Omental fat pad (tissue), 4 donors: ENCODE results near the gene TRAF2. TPM values are rescaled to one million over a fixed set of nuclear protein-coding genes. Genes with fewer than 3 reads are reported as not detected.
"Not testable (repeated sequence)": the region's sequence is repeated elsewhere in the genome, so short reads cannot be mapped to it uniquely, and the experiment has no call there.

ENCODE experiments used
- ATAC-seq: fragments of 150-250 bp; one replicate; pipeline ENCODE4 v1.9.1; 2016; ENCODE audit warnings: mild to moderate bottlenecking, moderate library complexity; ENCODE audit not compliant: low FRiP score
- DNase-seq: peaks from one replicate; pipeline ENCODE4 v3.0.0-alpha.2; 2019; ENCODE audit warnings: low spot score
- total RNA-seq, 4 donors: library from RNA; depleted of rRNA; stranded (reverse); fragments of >200 nt; gene quantifications; one replicate each; pipeline ENCODE4 v1.1.0, GENCODE V29; 2016
- TF ChIP-seq, protein P1 (sequence below), 3 donors: fragments of 450-650 bp; IDR thresholded peaks; one replicate each; pipeline ENCODE4 v1.5.1; 2016 to 2017; ENCODE audit warnings: antibody characterized with exemption in 3 of 3, mild to moderate bottlenecking in 3 of 3, moderate library complexity in 2 of 3

TRAF2 gene
- total RNA-seq, 4 donors from 2014 or later: 3.2 to 9.1 (median 5.1) TPM

GRCh38 chr9:136861874-136862457, 24.4 kb upstream of the TRAF2 start:
- DNase-seq: no peak
- TF ChIP-seq, protein P1, sequence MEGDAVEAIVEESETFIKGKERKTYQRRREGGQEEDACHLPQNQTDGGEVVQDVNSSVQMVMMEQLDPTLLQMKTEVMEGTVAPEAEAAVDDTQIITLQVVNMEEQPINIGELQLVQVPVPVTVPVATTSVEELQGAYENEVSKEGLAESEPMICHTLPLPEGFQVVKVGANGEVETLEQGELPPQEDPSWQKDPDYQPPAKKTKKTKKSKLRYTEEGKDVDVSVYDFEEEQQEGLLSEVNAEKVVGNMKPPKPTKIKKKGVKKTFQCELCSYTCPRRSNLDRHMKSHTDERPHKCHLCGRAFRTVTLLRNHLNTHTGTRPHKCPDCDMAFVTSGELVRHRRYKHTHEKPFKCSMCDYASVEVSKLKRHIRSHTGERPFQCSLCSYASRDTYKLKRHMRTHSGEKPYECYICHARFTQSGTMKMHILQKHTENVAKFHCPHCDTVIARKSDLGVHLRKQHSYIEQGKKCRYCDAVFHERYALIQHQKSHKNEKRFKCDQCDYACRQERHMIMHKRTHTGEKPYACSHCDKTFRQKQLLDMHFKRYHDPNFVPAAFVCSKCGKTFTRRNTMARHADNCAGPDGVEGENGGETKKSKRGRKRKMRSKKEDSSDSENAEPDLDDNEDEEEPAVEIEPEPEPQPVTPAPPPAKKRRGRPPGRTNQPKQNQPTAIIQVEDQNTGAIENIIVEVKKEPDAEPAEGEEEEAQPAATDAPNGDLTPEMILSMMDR (IDR thresholded peaks at IDR 0.05): no peak
- no peak for ATAC-seq

GRCh38 chr9:136862849-136863622, 23.3 kb upstream of the TRAF2 start:
- DNase-seq (no peak), ATAC-seq (no peak)

DNA sequence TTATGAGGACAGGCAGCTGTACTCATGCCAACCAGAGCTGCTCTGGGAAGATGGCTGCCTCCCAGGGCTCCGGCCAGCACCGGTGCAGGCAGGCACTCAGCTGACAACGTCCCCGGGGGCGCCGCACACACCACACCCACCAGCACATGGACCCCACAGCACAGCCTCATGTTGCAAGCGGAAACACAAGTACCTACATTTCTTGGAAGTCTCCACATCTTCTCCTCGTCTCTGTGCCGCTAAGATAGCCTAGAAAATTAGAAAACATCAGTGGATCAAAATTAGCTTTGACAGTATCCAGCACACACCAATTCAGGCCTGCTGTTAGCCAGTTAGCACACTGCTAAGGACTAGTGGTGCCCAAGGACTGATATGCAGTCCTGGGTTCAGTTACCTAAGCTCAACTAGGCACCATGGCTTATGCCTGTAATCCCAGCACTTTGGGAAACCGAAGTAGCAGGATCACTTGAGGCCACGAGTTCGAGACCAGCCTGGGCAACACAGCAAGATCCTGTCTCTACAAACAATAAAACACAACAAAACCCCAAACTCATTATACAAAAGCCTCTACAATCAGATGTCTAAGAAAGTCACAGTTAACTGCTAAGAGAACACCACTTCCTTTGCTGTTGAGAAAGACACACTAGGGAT, 22.6 kb upstream of the TRAF2 start:
- ATAC-seq: no peak
- no peak for DNase-seq
- TF ChIP-seq, protein P1 (IDR thresholded peaks at IDR 0.05): no peak

More at GRCh38 chr9:136862849-136863622, 23.3 kb upstream of the TRAF2 start:
- TF ChIP-seq, protein P1 (IDR thresholded peaks at IDR 0.05): no peak

GRCh38 chr9:136865041-136865767, 21.1 kb upstream of the TRAF2 start:
- TF ChIP-seq, protein P1 (IDR thresholded peaks at IDR 0.05): no peak
- DNase-seq (no peak), ATAC-seq (no peak)

DNA sequence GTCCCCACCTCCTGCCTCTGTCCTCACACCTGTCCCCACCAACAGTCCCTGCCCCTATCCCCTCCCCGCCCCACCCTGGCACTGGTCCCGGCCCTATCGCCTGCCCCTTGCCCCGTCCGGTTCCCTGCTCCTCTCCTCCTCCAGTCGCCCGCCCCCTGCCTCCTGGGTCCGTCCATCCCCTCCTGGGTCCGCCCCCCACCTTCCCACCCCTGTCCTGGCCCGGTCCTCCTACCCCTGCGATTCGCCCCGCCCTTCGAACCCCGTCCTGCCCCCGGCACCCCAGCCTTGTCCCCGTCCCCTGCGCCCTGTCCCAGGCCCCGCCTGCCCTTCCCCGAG, 20.6 kb upstream of the TRAF2 start:
- ATAC-seq: no peak
- TF ChIP-seq, protein P1 (IDR thresholded peaks at IDR 0.05): no peak
- DNase-seq: no peak

DNA sequence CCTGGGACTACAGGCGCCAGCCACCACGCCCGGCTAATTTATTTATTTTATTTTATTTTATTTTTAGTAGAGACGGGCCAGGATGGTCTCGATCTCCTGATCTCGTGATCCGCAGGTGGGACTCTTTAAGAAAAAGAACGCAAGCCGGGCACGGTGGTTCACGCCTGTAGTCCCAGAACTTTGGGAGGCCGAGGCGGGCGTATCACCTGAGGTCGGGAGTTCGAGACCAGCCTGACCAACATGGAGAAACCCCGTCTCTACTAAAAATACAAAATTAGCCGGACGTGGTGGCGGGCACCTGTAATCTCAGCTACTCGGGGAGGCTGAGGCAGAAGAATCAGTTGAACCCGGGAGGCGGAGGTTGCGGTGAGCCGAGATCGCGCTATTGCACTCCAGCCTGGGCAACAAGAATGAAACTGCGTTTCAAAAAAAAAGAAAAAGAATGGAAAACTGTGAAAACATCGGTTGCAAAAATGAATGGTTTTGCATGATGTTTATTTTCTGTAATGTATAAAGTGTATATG, 19.4 kb upstream of the TRAF2 start:
- ATAC-seq, DNase-seq: not testable (repeated sequence)

DNA sequence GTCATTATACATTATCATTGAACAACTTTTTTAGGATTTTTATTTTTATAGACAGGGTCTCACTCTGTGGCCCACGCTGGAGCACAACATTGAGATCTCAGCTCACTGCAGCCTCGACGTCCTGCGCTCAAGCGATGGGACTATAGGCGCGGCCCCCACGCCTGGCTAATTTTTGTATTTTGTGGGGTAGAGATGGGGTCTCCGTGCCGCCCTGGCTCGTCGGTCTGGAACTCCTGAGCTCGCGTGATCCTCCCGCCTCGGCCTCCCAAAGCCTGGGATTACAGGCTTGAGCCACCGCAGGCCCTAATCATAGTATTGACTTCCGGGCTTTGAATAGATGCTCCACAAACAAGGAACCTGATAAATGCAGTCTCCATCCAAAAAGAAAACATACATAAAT, 18.8 kb upstream of the TRAF2 start:
- TF ChIP-seq, protein P1 (IDR thresholded peaks at IDR 0.05): no peak
- no peak for ATAC-seq
- DNase-seq: no peak
